ENCODE results near the gene COMT. TPM values are rescaled to one million over a fixed set of nuclear protein-coding genes. Genes with fewer than 3 reads are reported as not detected.

Gene COMT
- total and polyA plus RNA-seq, 9 of the 15 experiments (the other 6 are each of a cell fraction or from before 2014, with no cell fraction given): 12.5 to 351 (median 155) TPM

GRCh38 chr22:20009582-20010306 lies 68.2 kb downstream of the COMT start (continued):
- TF ChIP-seq PRPF4 (IDR thresholded peaks at IDR 0.05; ENCODE audit: insufficient read depth, low read depth, low read length, poor library complexity, severe bottlenecking) (no peak), SP2 (IDR thresholded peaks at IDR 0.05; ENCODE audit: extremely low read depth, low read depth, low read length, poor library complexity, severe bottlenecking) (no peak), RBBP5 (IDR thresholded peaks at IDR 0.05; ENCODE audit: borderline replicate concordance, insufficient read depth, low read length, poor library complexity, severe bottlenecking) (peak; percentile 19), ZNF778 (CRISPR knock-in tag; IDR thresholded peaks at IDR 0.05) (no peak), STAT5B (CRISPR knock-in tag; IDR thresholded peaks at IDR 0.05) (no peak), HDAC8 (tag; IDR thresholded peaks at IDR 0.05) (peak; percentile 79), HMG20B (CRISPR knock-in tag; IDR thresholded peaks at IDR 0.05) (no peak), CBX5 (IDR thresholded peaks at IDR 0.05; ENCODE audit: borderline replicate concordance, low read depth) (no peak), ZNF707 (CRISPR knock-in tag; conservative IDR thresholded peaks at IDR 0.05) (no peak), KHSRP (IDR thresholded peaks at IDR 0.05) (no peak), DMBX1 (CRISPR knock-in tag; IDR thresholded peaks at IDR 0.05; ENCODE audit: borderline replicate concordance) (0 out of 2 replicates have a peak, but pooled peaks have one; percentile 27), SIRT6 (IDR thresholded peaks at IDR 0.05; ENCODE audit: low read depth, low read length) (no peak), HDAC2 (IDR thresholded peaks at IDR 0.05) (no peak), TCFL5 (CRISPR knock-in tag; conservative IDR thresholded peaks at IDR 0.05) (no peak), ESRRB (CRISPR knock-in tag; IDR thresholded peaks at IDR 0.05; ENCODE audit: borderline replicate concordance) (no peak), POLR2H (tag; IDR thresholded peaks at IDR 0.05; ENCODE audit: low read depth) (no peak), POLR2AphosphoS2 (IDR thresholded peaks at IDR 0.05; ENCODE audit: low read length) (no peak), GATAD2A (IDR thresholded peaks at IDR 0.05) (no peak), PCBP1 (IDR thresholded peaks at IDR 0.05; ENCODE audit: low read depth, low read length, poor library complexity, severe bottlenecking) (no peak), NCOA4 (IDR thresholded peaks at IDR 0.05; ENCODE audit: partially characterized antibody) (no peak), MAFK (IDR thresholded peaks at IDR 0.05; ENCODE audit: low read length) (0 out of 2 replicates have a peak, but pooled peaks have one; percentile 9), GTF2E2 (tag; IDR thresholded peaks at IDR 0.05) (no peak), HMG20A (CRISPR knock-in tag; conservative IDR thresholded peaks at IDR 0.05) (no peak), MTA3 (IDR thresholded peaks at IDR 0.05; ENCODE audit: borderline replicate concordance) (no peak), ETV5 (CRISPR knock-in tag; IDR thresholded peaks at IDR 0.05; ENCODE audit: low read depth) (no peak), CBFA2T2 (conservative IDR thresholded peaks at IDR 0.05) (0 out of 2 replicates have a peak, but pooled peaks have one; percentile 15), ZKSCAN3 (CRISPR knock-in tag; IDR thresholded peaks at IDR 0.05) (no peak), KLF6 (CRISPR knock-in tag; IDR thresholded peaks at IDR 0.05; ENCODE audit: borderline replicate concordance) (no peak)
- TF ChIP-seq, protein P1, sequence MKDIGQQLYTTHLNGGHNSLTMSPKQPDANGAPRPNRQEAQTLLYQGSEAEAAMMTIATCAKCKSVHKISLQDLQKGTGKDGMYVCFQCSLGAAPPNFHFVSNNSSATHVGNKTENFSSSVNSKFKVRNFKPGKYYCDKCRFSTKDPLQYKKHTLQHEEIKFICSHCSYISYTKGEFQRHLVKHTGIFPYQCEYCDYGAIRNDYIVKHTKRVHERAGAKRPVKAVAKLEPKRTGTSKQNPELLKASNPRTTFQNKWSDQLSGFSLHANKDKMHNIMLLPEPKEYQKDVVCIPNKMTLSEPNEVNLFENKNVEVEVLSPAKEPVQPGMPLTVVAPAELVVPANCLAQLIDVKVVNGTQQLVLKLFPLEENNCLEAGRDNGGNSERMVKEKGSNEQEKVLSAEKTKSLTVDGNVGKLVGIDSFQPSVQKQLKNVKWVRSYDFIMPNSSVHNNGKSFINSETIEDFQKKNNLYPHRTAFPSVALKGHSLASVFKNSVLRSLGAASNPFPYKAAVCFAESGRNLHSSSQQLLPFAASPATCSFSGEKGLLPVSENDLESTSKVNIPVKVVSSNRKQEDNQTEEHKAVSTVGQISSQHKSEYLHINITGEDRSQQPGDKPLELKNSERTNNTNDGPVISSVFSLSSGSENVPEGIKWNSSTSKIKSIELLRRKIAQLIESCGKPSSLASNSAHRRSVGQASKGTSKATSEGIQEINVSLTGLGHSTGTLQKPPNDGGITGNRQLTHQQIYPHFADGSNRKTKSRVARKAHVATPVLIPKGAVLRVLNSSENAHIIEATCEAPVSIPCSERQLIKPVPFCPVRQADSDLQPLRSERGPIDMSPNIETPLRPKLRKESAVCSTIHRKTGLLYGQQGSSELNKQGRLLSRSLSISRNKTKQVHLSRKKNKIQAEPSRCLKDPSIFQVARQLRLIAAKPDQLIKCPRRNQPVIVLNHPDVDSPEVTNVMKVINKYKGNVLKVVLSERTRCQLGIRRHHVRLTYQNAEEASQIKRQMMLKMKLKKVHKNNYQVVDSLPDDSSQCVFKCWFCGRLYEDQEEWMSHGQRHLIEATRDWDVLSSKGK (CRISPR knock-in tag; IDR thresholded peaks at IDR 0.05): no peak
